Esophagus muscularis mucosa (tissue), 4 donors: Measurements from ENCODE around the gene GET4. TPM values are rescaled to one million over a fixed set of nuclear protein-coding genes. Genes with fewer than 3 reads are reported as not detected.
A peak's percentile ranks its signal among the peaks of the same experiment; 100 is the strongest.

Experiments
- DNase-seq: peaks from one replicate; pipeline ENCODE4 v3.0.0-alpha.2; 2017; ENCODE audit errors: extremely low spot score
- H3K27ac ChIP-seq, 4 donors: fragments of 200-600 bp; sonication (generic); replicated peaks in 1 of 4; 1 replicate in 3 of 4; 2 replicates in 1 of 4; pipeline ENCODE4 v1.5.1; 2016 to 2019; ENCODE audit warnings: mild to moderate bottlenecking in 1 of 4
- H3K27me3 ChIP-seq, 4 donors: fragments of 200-600 bp; sonication (generic); one replicate each; pipeline versions ENCODE4 v1.5.1 to v1.6.0; 2016 to 2019
- H3K36me3 ChIP-seq, 4 donors: fragments of 200-600 bp; sonication (generic); one replicate each; pipeline ENCODE4 v1.5.1; 2016 to 2019
- H3K4me1 ChIP-seq, 4 donors: fragments of 200-600 bp; sonication (generic); one replicate each; pipeline ENCODE4 v1.5.1; 2016 to 2019
- H3K4me3 ChIP-seq, 4 donors: fragments of 200-600 bp; sonication (generic); 1 replicate in 2 of 4; 2 replicates in 2 of 4; pipeline ENCODE4 v1.5.1; 2016 to 2019; ENCODE audit warnings: mild to moderate bottlenecking in 4 of 4, moderate library complexity in 1 of 4
- H3K9me3 ChIP-seq, 4 donors: fragments of 200-600 bp; sonication (generic); 1 replicate in 3 of 4; 2 replicates in 1 of 4; pipeline ENCODE4 v1.5.1; 2016 to 2019
- EP300 ChIP-seq: sonication (generic); formaldehyde crosslinking; IDR thresholded peaks from one replicate; pipeline ENCODE4 v1.6.1; 2017; ENCODE audit warnings: antibody characterized with exemption
- POLR2A ChIP-seq: fragments of 450-650 bp; IDR thresholded peaks from one replicate; pipeline ENCODE4 v1.6.1; 2017; ENCODE audit warnings: antibody characterized with exemption, moderate library complexity, mild to moderate bottlenecking, low read depth
- POLR2AphosphoS5 ChIP-seq, 2 donors: sonication (generic); formaldehyde crosslinking; IDR thresholded peaks; one replicate each; pipeline ENCODE4 v1.6.1; 2017; ENCODE audit warnings: antibody characterized with exemption in 2 of 2
- WGBS: methylation state at CpG from one replicate; pipeline ENCODE4 v1.1.5; 2018; 5-methylcytosine and 5-hydroxymethylcytosine counted together
- intact Hi-C: fragments of 100-400 bp; cut with DNase I; formaldehyde crosslinking; loops from one replicate; pipeline ENCODE4 v1.15.1; 2023
- total RNA-seq, 4 donors: library from RNA; depleted of rRNA; stranded (reverse); fragments of >200 nt; gene quantifications; one replicate each; pipeline versions ENCODE4 v1.1.0 to v1.2.1, GENCODE V29; 2016
- TF ChIP-seq, protein P1 (sequence below), 3 experiments: fragments of 200-600 bp in 2 of 3; fragments of 450-650 bp in 1 of 3; sonication (generic) in 2 of 3; IDR thresholded peaks; one replicate each; pipeline ENCODE4 v1.5.1; 2017 to 2019; ENCODE audit warnings: antibody characterized with exemption in 3 of 3, mild to moderate bottlenecking in 2 of 3, moderate library complexity in 1 of 3

The GET4 gene
- total RNA-seq, 4 donors from 2014 or later, result 24.7 to 41.3 (median 35.2) TPM

DNA sequence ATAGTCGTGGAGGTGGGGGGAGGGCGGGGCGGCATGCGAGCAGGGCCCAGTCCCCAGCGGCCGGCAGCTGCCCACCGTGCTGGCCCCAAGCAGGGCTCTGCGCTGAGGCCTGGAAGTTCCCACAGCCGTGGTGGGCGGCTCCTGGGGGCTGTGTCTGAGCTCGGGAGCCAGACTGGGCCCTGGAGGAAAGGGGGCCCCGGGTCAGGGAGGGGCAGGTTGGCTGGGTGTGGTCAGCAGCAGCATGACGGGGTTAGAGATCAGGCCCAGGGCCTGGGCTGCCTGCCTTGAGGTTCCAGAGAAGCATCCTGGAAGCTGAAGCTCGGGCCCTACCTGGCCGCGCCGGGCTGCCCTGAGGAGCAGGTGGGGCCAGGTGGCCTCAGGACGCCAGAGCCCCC, 22.1 kb downstream of the GET4 start:
- Histone ChIP-seq H3K27me3 (no peaks in the 10 kb centered on the region), H3K36me3 (peaks cover 35 to 74% (median 55%) of the 10 kb centered on the region in 4 donors), H3K9me3 (no peaks in the 10 kb centered on the region), H3K27ac (peak overlapping the region in 2 of 4 donors; percentile 44 to 51), H3K4me1 (peaks cover 7 to 30% (median 27%) of the 10 kb centered on the region in 4 donors), H3K4me3 (no peak overlapping the region)
- intact Hi-C loops, result no loop called here
- 81% methylated on average over 12 of the region's 18 CpGs for WGBS
- no peak for TF ChIP-seq POLR2A
- TF ChIP-seq, protein P1, sequence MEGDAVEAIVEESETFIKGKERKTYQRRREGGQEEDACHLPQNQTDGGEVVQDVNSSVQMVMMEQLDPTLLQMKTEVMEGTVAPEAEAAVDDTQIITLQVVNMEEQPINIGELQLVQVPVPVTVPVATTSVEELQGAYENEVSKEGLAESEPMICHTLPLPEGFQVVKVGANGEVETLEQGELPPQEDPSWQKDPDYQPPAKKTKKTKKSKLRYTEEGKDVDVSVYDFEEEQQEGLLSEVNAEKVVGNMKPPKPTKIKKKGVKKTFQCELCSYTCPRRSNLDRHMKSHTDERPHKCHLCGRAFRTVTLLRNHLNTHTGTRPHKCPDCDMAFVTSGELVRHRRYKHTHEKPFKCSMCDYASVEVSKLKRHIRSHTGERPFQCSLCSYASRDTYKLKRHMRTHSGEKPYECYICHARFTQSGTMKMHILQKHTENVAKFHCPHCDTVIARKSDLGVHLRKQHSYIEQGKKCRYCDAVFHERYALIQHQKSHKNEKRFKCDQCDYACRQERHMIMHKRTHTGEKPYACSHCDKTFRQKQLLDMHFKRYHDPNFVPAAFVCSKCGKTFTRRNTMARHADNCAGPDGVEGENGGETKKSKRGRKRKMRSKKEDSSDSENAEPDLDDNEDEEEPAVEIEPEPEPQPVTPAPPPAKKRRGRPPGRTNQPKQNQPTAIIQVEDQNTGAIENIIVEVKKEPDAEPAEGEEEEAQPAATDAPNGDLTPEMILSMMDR (IDR thresholded peaks at IDR 0.05), result no peak
- TF ChIP-seq EP300, result no peak
- no peak for TF ChIP-seq POLR2AphosphoS5 (IDR thresholded peaks at IDR 0.05)
- DNase-seq, result no peak

GRCh38 chr7:898855-899681, 22.7 kb downstream of the GET4 start:
- TF ChIP-seq EP300, result no peak
- no peak for TF ChIP-seq POLR2A
- no peak for TF ChIP-seq POLR2AphosphoS5 (IDR thresholded peaks at IDR 0.05)
- TF ChIP-seq, protein P1 (IDR thresholded peaks at IDR 0.05), result no peak
- H3K27ac ChIP-seq, result no peak overlapping the region
- no peak overlapping the region for H3K4me3 ChIP-seq
- 89% methylated on average over 32 of the region's 54 CpGs for WGBS
- no peaks in the 10 kb centered on the region for H3K9me3 ChIP-seq
- peaks cover 7 to 30% (median 28%) of the 10 kb centered on the region in 4 donors for H3K4me1 ChIP-seq
- H3K27me3 ChIP-seq, result no peaks in the 10 kb centered on the region
- intact Hi-C loops, result no loop called here
- H3K36me3 ChIP-seq, result peaks cover 29 to 70% (median 50%) of the 10 kb centered on the region in 4 donors
- no peak for DNase-seq

DNA sequence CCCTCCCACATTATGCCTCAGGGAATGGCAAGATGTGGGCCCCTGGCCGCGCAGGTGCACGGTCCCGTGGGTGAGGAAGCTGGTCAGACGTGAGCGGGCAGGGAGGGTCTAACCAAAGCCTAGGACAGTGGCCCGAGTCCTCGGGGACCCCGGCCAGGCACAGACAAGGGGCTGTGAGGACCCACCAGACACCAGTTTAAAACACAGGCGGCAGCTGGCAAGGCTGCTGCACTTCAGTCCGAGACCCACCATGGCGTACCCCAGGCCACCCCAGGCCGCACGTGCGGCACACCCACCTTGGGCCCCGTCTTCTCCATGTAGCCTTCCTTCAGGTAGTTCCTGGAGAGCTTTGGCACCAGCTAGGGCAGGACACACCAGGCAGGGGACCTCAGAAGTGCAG, 23.5 kb downstream of the GET4 start:
- DNase-seq, result no peak
- WGBS, result 98% methylated on average over 6 of the region's 16 CpGs
- TF ChIP-seq, protein P1 (IDR thresholded peaks at IDR 0.05), result no peak
- no peak for TF ChIP-seq POLR2A
- TF ChIP-seq POLR2AphosphoS5 (IDR thresholded peaks at IDR 0.05), result no peak
- TF ChIP-seq EP300, result no peak
- Histone ChIP-seq H3K36me3 (peaks cover 24 to 70% (median 46%) of the 10 kb centered on the region in 4 donors), H3K27me3 (no peaks in the 10 kb centered on the region), H3K4me1 (peaks cover 7 to 36% (median 31%) of the 10 kb centered on the region in 4 donors), H3K4me3 (no peak overlapping the region), H3K9me3 (no peaks in the 10 kb centered on the region), H3K27ac (no peak overlapping the region)
- intact Hi-C loops, result no loop called here

DNA sequence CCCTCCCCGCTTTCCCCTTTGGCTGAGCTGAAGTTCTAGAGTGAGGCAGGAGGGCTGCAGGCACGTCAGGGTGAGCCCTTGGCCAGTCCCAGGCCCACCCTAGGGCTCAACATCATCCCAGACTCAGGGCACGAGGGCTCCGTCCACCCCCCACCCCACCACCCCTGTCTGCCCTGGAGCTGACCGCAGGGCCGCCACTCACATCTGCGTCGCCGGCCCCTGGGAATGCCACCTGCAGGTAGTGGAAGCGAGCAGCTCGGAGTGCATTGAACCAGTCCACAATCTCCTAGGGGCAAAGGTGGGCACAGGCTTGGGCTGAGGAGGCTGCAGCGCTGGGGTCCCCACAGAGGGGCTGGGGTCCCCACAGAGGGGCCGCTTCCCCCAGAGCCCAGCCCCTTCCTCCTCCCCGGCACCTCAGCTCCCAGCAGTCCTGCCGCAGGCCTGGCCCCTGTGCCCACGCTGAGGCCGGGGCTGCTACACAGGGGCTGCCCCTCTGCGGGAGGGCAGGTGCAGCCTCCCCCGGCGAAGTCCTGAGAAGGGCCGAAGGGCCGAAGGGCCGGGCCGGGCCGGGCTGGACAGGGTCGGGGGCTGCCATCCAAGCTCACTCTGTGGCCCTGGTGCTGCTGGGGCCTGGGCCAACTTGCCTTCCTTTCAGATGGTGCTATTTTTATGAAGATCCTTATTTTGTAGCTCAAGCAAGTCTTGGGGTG, 24.1 kb downstream of the GET4 start:
- Histone ChIP-seq H3K27ac (peak overlapping the region; percentile 26 to 49 (median 38)), H3K4me1 (peaks cover 7 to 36% (median 31%) of the 10 kb centered on the region in 4 donors), H3K4me3 (no peak overlapping the region), H3K36me3 (peaks cover 17 to 64% (median 39%) of the 10 kb centered on the region in 4 donors), H3K9me3 (no peaks in the 10 kb centered on the region), H3K27me3 (no peaks in the 10 kb centered on the region)
- intact Hi-C loops, result no loop called here
- WGBS, result 82% methylated on average over 9 of the region's 26 CpGs
- TF ChIP-seq, protein P1 (IDR thresholded peaks at IDR 0.05), result no peak
- no peak for DNase-seq
